ENCODE data around the gene LRRC8A. TPM values are rescaled to one million over a fixed set of nuclear protein-coding genes. Genes with fewer than 3 reads are reported as not detected.
"Not testable (repeated sequence)": the region's sequence is repeated elsewhere in the genome, so short reads cannot be mapped to it uniquely, and the experiment has no call there.

LRRC8A gene
- total RNA-seq, 1 experiment from 2014 or later = 19.1 TPM

DNA sequence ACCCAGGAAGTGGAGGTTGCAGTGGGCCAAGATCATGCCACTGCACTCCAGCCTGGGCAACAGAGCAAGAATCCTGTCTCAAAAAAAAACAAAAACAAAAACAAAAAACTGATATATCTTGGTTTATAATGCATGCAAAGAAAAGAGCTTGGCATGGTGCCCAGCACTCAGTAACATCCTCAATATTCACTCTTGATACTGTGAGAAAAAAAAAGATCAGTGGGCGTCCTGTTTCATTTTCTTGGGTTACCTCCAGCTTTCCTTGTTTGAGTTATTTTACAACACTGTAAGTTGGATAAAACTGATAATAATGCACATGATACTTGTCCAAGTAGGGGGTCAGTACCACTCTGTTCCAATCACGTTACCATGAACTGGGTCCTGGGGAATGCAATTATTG lies 46.7 kb downstream of the LRRC8A start:
- H3K36me3 ChIP-seq = no peaks in the 10 kb centered on the region
- DNase-seq = no peak
- no peaks in the 10 kb centered on the region for H3K9me3 ChIP-seq
- H3K27me3 ChIP-seq = no peaks in the 10 kb centered on the region
- H3K4me3 ChIP-seq = no peak overlapping the region

DNA sequence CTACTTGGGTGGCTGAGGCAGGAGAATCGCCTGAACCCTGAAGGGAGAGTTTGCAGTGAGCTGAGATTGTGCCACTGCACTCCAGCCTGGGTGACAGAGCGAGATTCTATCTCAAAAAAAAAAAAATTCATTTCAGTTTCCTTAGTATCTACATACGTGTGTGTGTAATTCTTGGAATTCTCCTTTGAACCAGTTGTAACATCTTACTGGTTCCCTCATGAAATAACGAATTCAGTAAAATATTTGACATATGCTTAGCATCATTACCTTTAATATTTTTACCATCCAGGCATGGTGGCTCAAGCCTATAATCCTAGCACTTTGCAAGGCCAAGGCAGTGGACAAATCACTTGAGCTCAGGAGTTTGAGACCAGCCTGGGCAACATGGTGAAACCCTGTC lies 47.6 kb downstream of the LRRC8A start:
- no peak for DNase-seq
- no peak overlapping the region for H3K4me3 ChIP-seq

DNA sequence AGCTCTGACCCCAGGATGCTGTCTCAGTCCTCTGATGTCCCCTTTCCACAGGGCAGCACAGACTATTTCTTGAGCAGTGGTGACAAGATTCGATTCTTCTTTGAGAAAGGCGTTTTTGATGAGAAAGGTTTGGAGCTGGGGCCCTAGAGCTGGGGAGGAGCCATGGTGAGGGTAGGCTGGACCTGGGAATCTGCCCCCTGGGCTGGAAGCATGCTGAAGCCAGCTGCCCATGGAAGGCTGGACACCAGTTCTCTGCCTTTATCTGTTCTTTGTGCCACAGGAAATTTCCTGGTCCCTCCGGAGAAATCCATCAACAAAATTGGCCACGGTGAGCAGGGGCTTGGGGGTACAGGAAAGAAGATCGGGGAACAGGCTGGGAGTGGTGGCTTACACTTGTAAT lies 51.8 kb downstream of the LRRC8A start:
- Histone ChIP-seq H3K27me3 (no peaks in the 10 kb centered on the region), H3K9me3 (no peaks in the 10 kb centered on the region)

More for the DNA sequence above, 47.6 kb downstream of the LRRC8A start:
- H3K27me3 ChIP-seq = no peaks in the 10 kb centered on the region
- H3K9me3 ChIP-seq = no peaks in the 10 kb centered on the region
- no peaks in the 10 kb centered on the region for H3K36me3 ChIP-seq

DNA sequence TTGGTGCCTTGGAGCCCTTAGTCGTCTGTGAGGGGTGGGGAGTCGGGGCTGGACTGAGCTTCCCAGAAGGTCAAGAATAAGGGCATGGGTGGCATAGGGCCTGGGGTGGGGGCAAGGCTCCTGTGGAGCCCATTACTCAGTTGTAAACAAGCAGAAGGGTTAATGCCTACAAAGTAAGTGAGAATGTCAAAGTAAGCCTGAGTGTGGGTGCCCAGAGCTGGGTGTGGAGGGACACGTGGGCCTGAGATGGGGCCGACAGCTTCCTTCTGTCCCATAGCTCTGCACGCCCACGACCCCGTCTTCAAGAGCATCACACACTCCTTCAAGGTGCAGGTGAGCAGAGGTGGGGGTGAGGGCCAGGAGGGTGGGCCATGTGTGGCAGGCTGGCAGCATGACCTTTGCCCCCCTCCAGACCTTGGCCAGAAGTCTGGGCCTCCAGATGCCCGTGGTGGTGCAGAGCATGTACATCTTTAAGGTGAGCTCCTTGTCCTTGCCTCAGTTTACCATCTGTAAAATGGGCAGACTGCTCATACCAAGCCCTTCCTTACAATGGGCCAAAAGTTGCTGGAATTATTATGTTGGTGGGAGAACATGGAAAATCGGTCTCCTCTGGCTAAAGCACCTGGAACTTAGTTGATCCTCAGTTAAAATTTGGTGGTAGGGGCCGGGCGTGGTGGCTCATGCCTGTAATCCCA lies 54.4 kb downstream of the LRRC8A start:
- no peak overlapping the region for H3K4me3 ChIP-seq
- H3K27me3 ChIP-seq = no peaks in the 10 kb centered on the region
- no peak for DNase-seq
- H3K36me3 ChIP-seq = no peaks in the 10 kb centered on the region
- H3K9me3 ChIP-seq = no peaks in the 10 kb centered on the region

More for the DNA sequence above, 51.8 kb downstream of the LRRC8A start:
- Histone ChIP-seq H3K4me3 (no peak overlapping the region), H3K36me3 (no peaks in the 10 kb centered on the region)
- no peak for DNase-seq

DNA sequence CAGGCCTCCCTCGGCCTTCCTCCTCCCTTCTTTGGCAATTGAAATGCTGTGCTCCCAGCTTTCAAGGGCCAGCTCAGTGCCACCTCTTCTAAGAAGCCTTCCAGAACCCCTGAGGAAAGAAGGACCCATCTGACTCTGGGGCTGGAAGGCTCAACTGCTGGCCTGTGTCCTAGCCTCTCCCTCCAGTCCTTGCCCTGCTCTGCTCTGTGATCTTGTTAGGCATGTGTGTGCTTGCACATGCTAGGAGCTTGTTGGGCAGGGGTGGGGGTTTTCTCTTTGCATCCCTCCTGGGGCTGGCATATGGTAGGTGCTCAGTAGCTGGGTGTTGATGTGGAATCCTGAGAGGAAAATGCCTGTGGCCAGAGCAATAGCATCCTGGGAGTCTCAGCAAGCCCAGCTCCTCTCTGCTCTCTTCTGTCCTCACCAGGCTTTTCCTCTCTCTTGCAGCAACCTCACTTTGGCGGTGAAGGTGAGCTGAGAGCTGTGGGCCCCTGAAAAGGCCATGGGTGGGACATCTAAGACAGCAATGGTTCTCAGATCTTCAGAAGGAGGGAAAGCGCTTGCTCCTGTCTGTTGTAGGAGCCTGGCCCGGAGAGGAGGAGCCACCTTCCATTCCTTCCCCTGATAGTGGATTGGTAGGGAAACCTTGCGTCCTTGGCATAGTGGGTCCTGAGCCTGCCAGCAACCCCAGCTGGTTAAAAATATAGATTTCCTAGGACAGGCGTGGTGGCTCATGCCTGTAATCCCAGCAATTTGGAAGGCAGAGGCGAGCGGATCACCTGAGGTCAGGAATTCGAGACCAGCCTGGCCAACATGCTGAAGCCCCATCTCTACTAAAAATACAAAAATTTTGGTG lies 55.6 kb downstream of the LRRC8A start:
- H3K36me3 ChIP-seq = no peaks in the 10 kb centered on the region
- no peaks in the 10 kb centered on the region for H3K27me3 ChIP-seq
- H3K9me3 ChIP-seq = no peaks in the 10 kb centered on the region
- no peak for DNase-seq
- no peak overlapping the region for H3K4me3 ChIP-seq

DNA sequence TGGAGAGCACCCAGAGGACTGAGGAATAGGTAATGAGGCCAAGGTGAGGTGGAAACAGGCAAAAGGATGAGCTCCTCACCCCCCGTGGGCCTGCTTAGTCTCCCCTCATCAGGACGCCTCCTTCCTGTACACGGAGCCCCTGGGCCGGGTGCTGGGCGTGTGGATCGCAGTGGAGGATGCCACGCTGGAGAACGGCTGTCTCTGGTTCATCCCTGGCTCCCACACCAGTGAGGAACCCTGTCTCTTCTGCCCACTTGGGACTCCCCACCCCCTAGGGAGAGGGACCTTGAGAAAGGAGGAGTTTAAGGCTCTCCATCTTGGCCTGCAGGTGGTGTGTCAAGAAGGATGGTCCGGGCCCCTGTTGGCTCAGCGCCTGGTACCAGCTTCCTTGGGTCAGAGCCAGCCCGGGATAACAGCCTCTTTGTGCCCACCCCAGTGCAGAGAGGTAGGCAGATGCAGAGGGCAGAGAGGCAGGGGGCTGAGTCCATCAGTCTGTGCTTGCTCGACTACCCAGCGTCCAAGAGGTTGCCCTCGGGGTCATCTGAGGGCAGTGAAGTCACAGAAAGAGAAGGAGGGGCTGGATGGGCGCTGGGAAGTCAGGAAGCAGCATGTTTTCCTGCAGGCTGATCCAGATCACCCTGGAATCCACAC lies 58.5 kb downstream of the LRRC8A start:
- Histone ChIP-seq H3K4me3 (no peak overlapping the region), H3K36me3 (no peaks in the 10 kb centered on the region), H3K27me3 (no peaks in the 10 kb centered on the region), H3K9me3 (no peaks in the 10 kb centered on the region)
- no peak for DNase-seq

DNA sequence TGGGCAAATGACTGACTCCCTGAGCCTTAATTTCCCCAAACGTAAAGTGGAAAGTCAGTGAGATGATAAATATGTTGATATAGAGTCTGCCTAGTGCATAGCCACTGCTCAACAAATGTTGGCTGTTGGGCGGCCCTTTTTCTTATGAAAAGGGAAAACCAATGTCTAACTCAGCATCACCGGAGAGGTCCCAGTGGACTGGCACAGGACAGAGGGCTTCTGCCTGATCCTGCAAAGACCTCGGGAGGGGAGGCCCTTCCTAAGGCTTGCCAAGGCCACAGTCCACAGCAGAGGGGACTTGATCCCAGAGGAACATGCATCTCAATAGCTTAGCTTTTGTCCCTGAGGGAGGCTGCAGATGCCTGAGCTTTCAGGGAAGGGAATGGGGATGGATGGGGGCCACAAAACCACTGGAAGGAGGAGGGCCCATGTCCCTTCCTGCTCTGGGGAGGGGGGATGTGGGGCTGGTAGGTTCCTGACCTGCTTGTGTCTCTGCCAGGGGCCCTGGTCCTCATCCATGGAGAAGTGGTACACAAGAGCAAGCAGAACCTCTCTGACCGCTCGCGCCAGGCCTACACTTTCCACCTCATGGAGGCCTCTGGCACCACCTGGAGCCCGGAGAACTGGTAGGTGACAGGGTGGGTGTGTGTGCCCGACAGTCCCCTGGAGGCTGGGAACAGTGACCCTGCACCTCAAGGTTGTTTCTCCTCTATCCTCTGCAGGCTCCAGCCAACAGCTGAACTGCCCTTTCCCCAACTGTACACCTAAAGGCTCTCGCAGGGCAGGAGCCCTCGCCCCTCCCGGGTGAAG lies 59.2 kb downstream of the LRRC8A start:
- no peak overlapping the region for H3K4me3 ChIP-seq
- H3K9me3 ChIP-seq = no peaks in the 10 kb centered on the region
- no peak for DNase-seq
- H3K36me3 ChIP-seq = peaks cover 3% of the 10 kb centered on the region; the same call in 1 of the 2 replicates
- H3K27me3 ChIP-seq = no peaks in the 10 kb centered on the region

DNA sequence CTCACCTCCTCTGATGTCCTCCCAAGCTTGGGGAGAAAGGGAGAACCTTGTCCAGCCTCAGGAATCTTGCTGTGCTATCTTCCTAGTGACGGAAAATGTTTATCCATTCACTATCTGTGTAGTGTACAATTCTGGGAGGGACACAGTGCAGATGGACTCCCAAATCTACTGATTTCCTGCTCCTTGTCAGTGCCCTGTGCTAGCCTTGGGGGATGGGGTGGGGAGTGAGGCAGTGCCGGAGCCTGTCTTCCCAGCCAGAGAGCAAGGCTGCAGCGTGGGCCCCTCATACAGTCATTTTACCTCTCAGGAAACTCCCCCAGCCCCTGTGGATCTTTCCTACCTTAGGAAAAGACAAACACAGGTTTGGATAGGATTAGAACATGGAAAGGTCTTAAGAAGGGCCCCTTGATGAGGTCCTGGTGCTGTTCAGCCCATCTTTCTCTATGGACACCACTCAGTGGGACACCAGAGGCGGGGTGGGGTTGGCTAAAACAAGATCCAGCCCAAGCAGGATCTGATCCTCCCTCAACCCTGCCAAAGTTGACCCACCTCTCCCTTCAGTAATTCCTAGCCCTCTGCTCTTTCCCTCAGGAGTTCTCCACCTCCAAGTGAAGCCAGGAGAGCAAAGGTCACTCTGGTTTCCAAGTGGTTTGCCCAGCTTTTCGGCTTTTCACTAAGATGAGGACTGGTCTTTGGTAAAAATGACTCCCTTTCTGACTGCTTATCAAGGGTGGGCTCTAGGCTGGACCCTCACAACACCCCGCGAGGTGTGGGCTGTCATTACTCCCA lies 62.1 kb downstream of the LRRC8A start:
- Histone ChIP-seq H3K36me3 (peaks cover 3% of the 10 kb centered on the region; the same call in 1 of the 2 replicates), H3K9me3 (no peaks in the 10 kb centered on the region), H3K27me3 (no peaks in the 10 kb centered on the region), H3K4me3 (no peak overlapping the region)
- no peak for DNase-seq

DNA sequence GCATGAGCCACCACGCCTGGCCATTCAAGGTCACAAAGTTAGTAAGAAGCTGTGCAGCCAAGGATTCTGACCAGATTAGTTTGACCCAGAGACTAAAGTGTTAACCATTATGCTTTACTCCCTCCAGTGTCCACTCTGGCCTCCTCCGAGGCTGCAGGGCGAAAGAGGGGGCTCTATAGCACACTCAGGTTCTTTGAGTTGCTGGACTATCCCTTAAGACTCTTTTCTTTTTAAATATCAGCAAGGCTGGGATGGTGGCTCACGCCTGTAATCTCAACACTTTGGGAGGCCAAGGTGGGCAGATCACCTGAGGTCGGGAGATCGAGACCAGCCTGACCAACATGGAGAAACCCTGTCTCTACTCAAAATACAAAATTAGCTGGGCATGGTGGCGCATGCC lies 63.0 kb downstream of the LRRC8A start:
- not testable (repeated sequence) for H3K9me3 ChIP-seq, H3K27me3 ChIP-seq, H3K4me3 ChIP-seq, H3K36me3 ChIP-seq, DNase-seq

DNA sequence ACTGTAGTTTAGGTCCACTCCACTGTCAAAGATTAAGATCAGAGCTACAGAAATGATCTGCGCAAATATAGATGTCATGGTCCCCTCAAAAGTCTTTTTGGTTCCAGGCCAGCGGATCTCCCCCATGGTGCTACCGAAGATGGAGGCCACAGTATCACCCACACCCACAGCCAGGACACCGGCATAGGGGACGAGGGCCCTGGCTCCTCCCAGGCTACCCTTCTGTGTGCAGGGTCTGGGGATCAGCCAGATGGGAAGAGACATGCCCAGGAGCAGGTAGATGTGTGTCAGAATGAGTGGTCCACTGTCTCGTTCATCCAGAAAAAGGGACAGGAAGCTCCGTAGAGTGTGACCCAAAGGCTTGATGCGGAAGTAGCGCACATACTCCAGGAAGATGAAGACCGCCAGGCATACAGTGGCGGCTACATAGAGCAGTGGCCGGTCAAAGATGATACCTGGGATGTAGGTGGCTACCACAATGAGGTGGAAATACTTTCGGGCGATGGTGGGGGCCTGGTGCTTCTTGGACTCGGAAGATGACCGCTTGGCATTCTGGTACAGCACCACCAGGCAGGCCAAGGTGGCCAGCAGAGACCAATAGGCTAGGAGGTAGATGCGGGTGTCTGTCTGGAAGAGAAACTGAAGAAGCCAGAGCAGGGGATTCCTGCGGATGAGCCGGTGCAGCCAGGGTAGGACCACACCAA lies 64.0 kb downstream of the LRRC8A start:
- H3K9me3 ChIP-seq = no peaks in the 10 kb centered on the region
- no peaks in the 10 kb centered on the region for H3K27me3 ChIP-seq
- no peak overlapping the region; the same call in 1 of the 2 replicates for H3K4me3 ChIP-seq
- DNase-seq = no peak
- peaks cover 10% of the 10 kb centered on the region for H3K36me3 ChIP-seq

DNA sequence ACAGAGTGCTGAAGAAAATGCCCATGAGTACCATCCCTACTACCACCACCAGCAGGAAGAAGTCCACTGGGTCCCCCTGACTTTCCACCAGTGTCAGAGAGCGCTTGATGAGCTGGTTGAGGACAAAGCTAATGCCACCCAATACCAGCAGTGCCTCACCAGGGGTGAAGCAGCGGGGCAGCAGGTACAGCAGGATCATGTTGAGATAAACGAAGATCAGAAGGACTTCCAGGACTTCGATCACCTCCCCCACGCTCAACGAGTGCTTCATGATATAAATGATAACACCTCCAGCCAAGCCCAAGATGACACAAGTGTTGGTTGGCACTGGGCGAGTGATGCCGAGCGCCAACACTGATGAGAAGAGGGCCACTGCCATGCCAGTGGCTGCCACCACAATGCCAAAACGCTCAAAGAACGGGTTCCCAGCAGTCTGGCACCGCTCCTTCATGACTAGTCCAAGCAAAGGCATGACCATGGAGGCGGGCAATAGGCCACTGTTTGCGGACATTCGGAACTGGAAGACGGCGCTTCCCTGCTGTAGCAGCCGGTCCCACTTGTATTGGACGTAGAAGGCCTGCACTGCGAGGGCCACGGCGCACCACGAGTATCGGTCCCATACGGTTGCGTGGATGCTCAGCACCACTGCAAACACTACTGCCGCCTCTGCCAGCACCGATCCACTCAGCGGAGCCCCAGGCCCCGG lies 64.8 kb downstream of the LRRC8A start:
- no peaks in the 10 kb centered on the region for H3K9me3 ChIP-seq
- peak; percentile 50 for DNase-seq
- H3K4me3 ChIP-seq = peak overlapping the region; percentile 92
- peaks cover 13% of the 10 kb centered on the region for H3K36me3 ChIP-seq
- H3K27me3 ChIP-seq = no peaks in the 10 kb centered on the region

DNA sequence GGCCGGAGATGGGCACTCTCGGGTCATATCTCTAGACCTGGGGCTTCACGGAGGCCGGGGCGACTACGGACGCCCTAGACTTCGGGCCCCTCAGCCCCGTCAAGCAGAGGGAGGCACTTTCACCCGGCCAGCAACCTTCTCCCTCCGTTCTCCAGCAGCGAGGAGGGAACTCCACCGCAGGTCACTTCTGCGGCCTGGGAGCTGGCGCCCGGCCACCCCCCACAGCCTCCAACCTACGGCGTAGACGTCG lies 65.3 kb downstream of the LRRC8A start:
- H3K9me3 ChIP-seq = no peaks in the 10 kb centered on the region
- peaks cover 16% of the 10 kb centered on the region for H3K36me3 ChIP-seq
- peak overlapping the region; percentile 92 for H3K4me3 ChIP-seq
- DNase-seq = no peak
- no peaks in the 10 kb centered on the region for H3K27me3 ChIP-seq

DNA sequence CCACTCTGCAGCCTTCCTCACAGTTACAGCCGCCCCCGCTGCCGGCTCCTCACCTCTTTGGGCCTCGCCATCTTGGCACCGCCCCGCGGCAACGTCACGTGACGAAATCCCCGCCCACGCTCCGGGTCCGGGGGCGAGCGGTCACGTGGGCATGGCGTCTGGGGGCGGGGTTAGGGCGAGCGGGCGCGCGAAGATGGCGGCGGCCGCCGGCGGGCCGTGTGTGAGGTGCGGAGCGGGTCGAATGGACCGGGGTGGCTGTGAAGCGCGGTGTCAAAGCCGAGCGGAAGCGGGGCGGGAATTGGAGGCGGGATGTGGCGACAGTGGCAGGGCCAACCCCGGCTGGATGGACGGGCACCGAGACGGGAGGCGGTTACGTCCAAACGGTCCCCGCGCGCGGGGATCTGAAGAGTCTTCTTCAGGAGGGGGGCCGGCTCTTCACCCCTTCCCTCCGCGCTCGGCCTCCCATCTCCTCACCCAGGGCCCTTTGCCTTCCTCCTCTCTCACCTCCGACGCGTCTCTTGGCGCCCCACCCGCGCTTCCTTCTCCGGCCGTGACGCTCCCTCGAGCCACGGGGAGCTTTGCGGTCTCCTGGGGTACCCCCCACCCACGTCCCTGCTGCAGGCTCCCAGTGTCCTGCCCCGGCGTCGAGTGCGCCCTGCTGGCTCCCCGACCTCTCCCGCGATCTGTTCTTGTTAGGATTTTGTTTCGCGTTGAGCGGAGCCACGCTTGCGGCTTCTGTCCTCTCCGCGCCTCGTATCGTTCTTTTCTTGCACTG lies 65.8 kb downstream of the LRRC8A start, which contains the start of the genes DOLK and NUP188:
TSS of gene DOLK (minus strand) at position 77 of the 775 bp plus-strand sequence. CDS start 300 bp downstream, outside the sequence.
TSS of gene NUP188 (plus strand) at position 173 of the 775 bp plus-strand sequence. CDS start at position 194, 21 bp downstream.
- Histone ChIP-seq H3K27me3 (no peaks in the 10 kb centered on the region), H3K4me3 (peak within 1 kb of the TSS; percentile 92), H3K9me3 (no peaks in the 10 kb centered on the region), H3K36me3 (peaks cover 17% of the 10 kb centered on the region)
- DNase-seq = peak; percentile 93

DNA sequence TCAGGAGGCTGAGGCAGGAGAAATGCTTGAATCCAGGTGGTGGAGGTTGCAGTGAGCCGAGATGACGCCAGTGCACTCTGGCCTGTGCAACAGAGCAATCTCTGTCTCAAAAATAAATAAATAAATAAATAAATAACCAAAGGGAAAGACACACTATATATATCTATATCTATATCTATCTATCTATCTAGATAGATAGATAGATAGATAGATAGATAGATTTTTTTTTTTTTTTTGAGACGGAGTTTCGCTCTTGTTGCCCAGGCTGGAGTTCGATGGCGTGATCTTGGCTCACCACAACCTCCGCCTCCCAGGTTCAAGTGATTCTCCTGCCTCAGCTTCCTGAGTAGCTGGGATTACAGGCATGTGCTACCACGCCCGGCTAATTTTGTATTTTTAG lies 79.5 kb downstream of the LRRC8A start:
- not testable (repeated sequence) for DNase-seq, H3K27me3 ChIP-seq, H3K9me3 ChIP-seq, H3K4me3 ChIP-seq
- peaks cover 38% of the 10 kb centered on the region for H3K36me3 ChIP-seq
